ENCODE data around the gene CLDN10. TPM values are rescaled to one million over a fixed set of nuclear protein-coding genes. Genes with fewer than 3 reads are reported as not detected.
"Not testable (repeated sequence)": the region's sequence is repeated elsewhere in the genome, so short reads cannot be mapped to it uniquely, and the experiment has no call there.

CLDN10 gene
- 0.06 TPM for polyA plus RNA-seq (2013, experiment 1 of 2; ENCODE audit: insufficient read length)
- polyA plus RNA-seq (2013, experiment 2 of 2; ENCODE audit: insufficient read length) = not detected

GRCh38 chr13:95552539-95553441, at the start of gene CLDN10:
TSS of gene CLDN10 (plus strand) at chr13:95552720. CDS start at chr13:95552754, 34 bp downstream.
- DNase-seq = no peak

GRCh38 chr13:95503662-95504061, 48.9 kb upstream of the CLDN10 start:
- no peak for DNase-seq

- peak; percentile 18 for DNase-seq
Measured at GRCh38 chr13:95505265-95505664, 47.3 kb upstream of the CLDN10 start.

GRCh38 chr13:95505986-95506385, 46.5 kb upstream of the CLDN10 start:
- DNase-seq = no peak

- DNase-seq = no peak
Measured at GRCh38 chr13:95507991-95508390, 44.5 kb upstream of the CLDN10 start.

GRCh38 chr13:95508996-95509395, 43.5 kb upstream of the CLDN10 start:
- DNase-seq = no peak

- peak; percentile 76 for DNase-seq
Measured at GRCh38 chr13:95509521-95510310, 42.8 kb upstream of the CLDN10 start.

GRCh38 chr13:95510950-95511349, 41.6 kb upstream of the CLDN10 start:
- no peak for DNase-seq

GRCh38 chr13:95512424-95512823, 40.1 kb upstream of the CLDN10 start:
- no peak for DNase-seq

GRCh38 chr13:95512957-95513356, 39.6 kb upstream of the CLDN10 start:
- DNase-seq = no peak

- DNase-seq = not testable (repeated sequence)
Measured at GRCh38 chr13:95515606-95516005, 36.9 kb upstream of the CLDN10 start.

- no peak for DNase-seq
Measured at GRCh38 chr13:95516021-95516420, 36.5 kb upstream of the CLDN10 start.

- no peak for DNase-seq
Measured at GRCh38 chr13:95516492-95516891, 36.0 kb upstream of the CLDN10 start.

- no peak for DNase-seq
Measured at GRCh38 chr13:95523598-95523997, 28.9 kb upstream of the CLDN10 start.

GRCh38 chr13:95524264-95524901, 28.1 kb upstream of the CLDN10 start:
- no peak for DNase-seq

GRCh38 chr13:95527955-95528354, 24.6 kb upstream of the CLDN10 start:
- DNase-seq = no peak

GRCh38 chr13:95530178-95530577, 22.3 kb upstream of the CLDN10 start:
- peak; percentile 13 for DNase-seq

GRCh38 chr13:95533545-95534160, 18.9 kb upstream of the CLDN10 start:
- no peak for DNase-seq

GRCh38 chr13:95535243-95535642, 17.3 kb upstream of the CLDN10 start:
- peak; percentile 72 for DNase-seq

- DNase-seq = peak; percentile 32
Measured at GRCh38 chr13:95536632-95537241, 15.8 kb upstream of the CLDN10 start.

GRCh38 chr13:95540888-95541287, 11.6 kb upstream of the CLDN10 start:
- no peak for DNase-seq

- no peak for DNase-seq
Measured at GRCh38 chr13:95541308-95541707, 11.2 kb upstream of the CLDN10 start.

All from fibroblast of skin of back (primary cell).